GM12878 (cell line): ENCODE data around the gene LIG1. TPM values are rescaled to one million over a fixed set of nuclear protein-coding genes. Genes with fewer than 3 reads are reported as not detected.

Experiments
- ATAC-seq: fragments of 200-7000 bp; cut with Tn5 transposase; 3 replicates; pipeline ENCODE4 v1.9.1; 2020; ENCODE audit warnings: mild to moderate bottlenecking, moderate library complexity
- BruUV-seq: library from RNA; stranded (reverse); fragments of 400-500 nt; replicated peaks from 2 replicates; lab custom pipeline; 2021; lab: Mats Ljungman, UMichigan
- CTCF ChIA-PET: fragments of 300-600 bp; sonication (Branson Sonifier 250); formaldehyde crosslinking; extraction: SDS; loops from one replicate; lab custom pipeline; 2021; ENCODE audit warnings: inconsistent platforms; lab: Yijun Ruan, JAX
- POLR2A ChIA-PET: fragments of 350-600 bp; formaldehyde crosslinking; extraction: SDS; loops from one replicate; lab custom pipeline; 2021; ENCODE audit warnings: inconsistent platforms; lab: Charles Lee
- RAD21 ChIA-PET: fragments of 300-600 bp; sonication (Branson Sonifier 250); formaldehyde crosslinking; loops from one replicate; lab custom pipeline; 2023; ENCODE audit warnings: antibody characterized with exemption; ENCODE audit not compliant: unreplicated experiment; lab: Charles Lee
- SMC1A ChIA-PET: fragments of 300-600 bp; sonication (Branson Sonifier 250); formaldehyde crosslinking; loops from one replicate; lab custom pipeline; 2023; ENCODE audit not compliant: unreplicated experiment, uncharacterized antibody; lab: Charles Lee
- DNase-seq: peaks from one replicate; pipeline ENCODE4 v3.0.0-alpha.2; 2011; ENCODE audit warnings: low read depth, low spot score
- FAIRE-seq: peaks from 3 replicates; lab custom pipeline; 2011; peaks lifted over from hg19 to GRCh38; lab: Jason Lieb, UNC
- H2AFZ ChIP-seq: 2 replicates; pipeline ENCODE4 v1.6.0; 2011; ENCODE audit warnings: low read depth, low read length, control low read depth; ENCODE audit not compliant: control insufficient read depth
- H3K27ac ChIP-seq: 2 replicates; pipeline ENCODE4 v1.5.1; 2011; ENCODE audit warnings: control low read depth; ENCODE audit not compliant: control insufficient read depth, insufficient read depth
- H3K27me3 ChIP-seq, 2 experiments: replicated peaks in 1 of 2; 2 replicates each; pipeline versions ENCODE4 v1.6.0 to v1.6.1; 2011; ENCODE audit warnings: low read length in 1 of 2; ENCODE audit not compliant: control insufficient read depth in 2 of 2, insufficient read depth in 2 of 2
- H3K36me3 ChIP-seq, 2 experiments: 2 replicates each; pipeline ENCODE4 v1.5.1; 2011; ENCODE audit warnings: low read length in 1 of 2; ENCODE audit not compliant: control insufficient read depth in 2 of 2, insufficient read depth in 2 of 2
- H3K4me1 ChIP-seq: 2 replicates; pipeline ENCODE4 v1.6.1; 2011; ENCODE audit warnings: mild to moderate bottlenecking, low read length, moderate library complexity, mixed read lengths; ENCODE audit not compliant: control insufficient read depth, insufficient read depth
- H3K4me2 ChIP-seq: 2 replicates; pipeline ENCODE4 v1.6.0; 2011; ENCODE audit warnings: control low read depth; ENCODE audit not compliant: control insufficient read depth, insufficient read depth
- H3K4me3 ChIP-seq: fragments of 200-600 bp; sonication (generic); 2 replicates; pipeline ENCODE4 v1.5.1; 2016
- H3K79me2 ChIP-seq: 2 replicates; pipeline ENCODE4 v1.6.0; 2011; ENCODE audit warnings: low read length; ENCODE audit not compliant: control insufficient read depth, insufficient read depth
- H3K9ac ChIP-seq: 2 replicates; pipeline ENCODE4 v1.8.0; 2011; ENCODE audit warnings: low read length, control low read depth, mixed read lengths; ENCODE audit not compliant: control insufficient read depth, insufficient read depth
- H3K9me3 ChIP-seq: replicated peaks from 3 replicates; pipeline ENCODE4 v1.5.1; 2011; ENCODE audit warnings: mild to moderate bottlenecking, low read length; ENCODE audit not compliant: control insufficient read depth, insufficient read depth
- H4K20me1 ChIP-seq: 2 replicates; pipeline ENCODE4 v1.6.0; 2011; ENCODE audit not compliant: control insufficient read depth, insufficient read depth
- ATF7 ChIP-seq: fragments of 450-650 bp; IDR thresholded peaks from 2 replicates; pipeline ENCODE4 v1.6.1; 2016; ENCODE audit warnings: low read depth, mild to moderate bottlenecking
- BCL11A ChIP-seq: IDR thresholded peaks from 2 replicates; pipeline ENCODE4 v1.6.1; 2011; ENCODE audit warnings: low read depth, low read length
- BHLHE40 ChIP-seq, 2 experiments: fragments of 450-650 bp in 1 of 2; IDR thresholded peaks; 2 replicates each; pipeline ENCODE4 v1.6.1; 2011 to 2017; ENCODE audit warnings: low read depth in 2 of 2, borderline replicate concordance in 1 of 2, improper control_type of control experiment in 1 of 2, low read length in 1 of 2, mild to moderate bottlenecking in 1 of 2
- BRCA1 ChIP-seq: IDR thresholded peaks from 2 replicates; pipeline ENCODE4 v1.6.1; 2011; ENCODE audit warnings: low read depth, low read length, improper control_type of control experiment
- CHD2 ChIP-seq: IDR thresholded peaks from 2 replicates; pipeline ENCODE4 v1.6.1; 2011; ENCODE audit warnings: low read depth, low read length, improper control_type of control experiment, borderline replicate concordance
- CREB1 ChIP-seq: IDR thresholded peaks from 2 replicates; pipeline ENCODE4 v1.6.1; 2012; ENCODE audit warnings: low read depth, mild to moderate bottlenecking, inconsistent platforms
- CREM ChIP-seq: IDR thresholded peaks from 2 replicates; pipeline ENCODE4 v1.6.1; 2014; ENCODE audit warnings: antibody characterized with exemption, low read depth
- ESRRA ChIP-seq: IDR thresholded peaks from 2 replicates; pipeline ENCODE4 v1.6.1; 2012; ENCODE audit warnings: mild to moderate bottlenecking, low read length, improper control_type of control experiment
- HCFC1 ChIP-seq: fragments of 150-350 bp; IDR thresholded peaks from 2 replicates; pipeline ENCODE4 v1.6.1; 2014; ENCODE audit warnings: low read length
- MEF2B ChIP-seq: fragments of 450-650 bp; IDR thresholded peaks from 2 replicates; pipeline ENCODE4 v1.6.1; 2018; ENCODE audit warnings: mild to moderate bottlenecking, moderate library complexity; ENCODE audit not compliant: partially characterized antibody, poor library complexity, severe bottlenecking
- SIN3A ChIP-seq: IDR thresholded peaks from 2 replicates; pipeline ENCODE4 v1.6.1; 2012; ENCODE audit warnings: low read depth, low read length, improper control_type of control experiment
- STAT1 ChIP-seq: fragments of 450-650 bp; conservative IDR thresholded peaks from 2 replicates; pipeline ENCODE4 v1.6.1; 2014; ENCODE audit warnings: antibody characterized with exemption, mild to moderate bottlenecking
- WRNIP1 ChIP-seq: IDR thresholded peaks from 2 replicates; pipeline ENCODE4 v1.6.1; 2011; ENCODE audit warnings: low read depth, low read length, improper control_type of control experiment, borderline replicate concordance
- ZNF217 ChIP-seq: fragments of 450-650 bp; IDR thresholded peaks from 2 replicates; pipeline ENCODE4 v1.6.1; 2017; ENCODE audit warnings: antibody characterized with exemption, mild to moderate bottlenecking
- WGBS: methylation state at CpG from one replicate; pipeline ENCODE4 v1.1.6; 2016; ENCODE audit warnings: low lambda C conversion rate; ENCODE audit not compliant: insufficient replicate concordance, insufficient coverage; ENCODE audit errors: missing lambda C conversion rate; 5-methylcytosine and 5-hydroxymethylcytosine counted together
- in situ Hi-C: fragments of 300-500 bp; cut with MboI; formaldehyde crosslinking; loops from 9 replicates; pipeline ENCODE4 v1.14.3; 2018; ENCODE audit warnings: mixed read lengths
- intact Hi-C: fragments of 100-400 bp; cut with micrococcal nuclease; formaldehyde crosslinking; loops from one replicate; pipeline ENCODE4 v1.14.2; 2022; ENCODE audit not compliant: unreplicated experiment
- polyA plus RNA-seq, 11 experiments: library from polyadenylated mRNA; depleted of rRNA in 4 of 11; unstranded in 6 of 11; stranded (reverse) in 5 of 11; fragments of >200 nt; fragmentation: Nextera tagmentation in 4 of 11; fragmentation: Illumina TruSeq in 1 of 11; extraction: Ambion mirVana in 4 of 11; extraction: Trizol in 1 of 11; gene quantifications; 1 replicate in 1 of 11; 2 replicates in 10 of 11; pipeline versions ENCODE4 v1.2.1 to v1.2.3, GENCODE V29; 2011 to 2016; ENCODE audit warnings: inconsistent platforms in 2 of 11, missing spikeins in 2 of 11, low read depth in 1 of 11
- total RNA-seq, 4 experiments: library from RNA; depleted of rRNA in 3 of 4; stranded (reverse); fragments of >200 nt in 3 of 4; fragmentation: Illumina TruSeq in 1 of 4; extraction: Trizol in 1 of 4; gene quantifications; 2 replicates each; pipeline versions ENCODE4 v1.2.1 to v1.2.3, GENCODE V29; 2013 to 2021
- TF ChIP-seq, protein P1 (sequence below): IDR thresholded peaks from 2 replicates; pipeline ENCODE4 v1.6.1; 2011; ENCODE audit warnings: borderline replicate concordance, low read depth, mild to moderate bottlenecking, moderate library complexity, low read length; ENCODE audit not compliant: insufficient read depth, poor library complexity, severe bottlenecking
- TF ChIP-seq, protein P2 (sequence below): fragments of 450-650 bp; formaldehyde crosslinking; IDR thresholded peaks from 2 replicates; pipeline ENCODE4 v1.4.0; 2022; ENCODE audit warnings: mild to moderate bottlenecking, moderate library complexity
- TF ChIP-seq, protein P3 (sequence below): fragments of 450-650 bp; IDR thresholded peaks from 2 replicates; pipeline ENCODE4 v1.6.1; 2017; ENCODE audit warnings: antibody characterized with exemption, mild to moderate bottlenecking, moderate library complexity

Gene LIG1
- total and polyA plus RNA-seq, 10 of the 15 experiments (the other 5 are each of a cell fraction or from before 2014, with no cell fraction given): 7.8 to 117 (median 73.7) TPM

DNA sequence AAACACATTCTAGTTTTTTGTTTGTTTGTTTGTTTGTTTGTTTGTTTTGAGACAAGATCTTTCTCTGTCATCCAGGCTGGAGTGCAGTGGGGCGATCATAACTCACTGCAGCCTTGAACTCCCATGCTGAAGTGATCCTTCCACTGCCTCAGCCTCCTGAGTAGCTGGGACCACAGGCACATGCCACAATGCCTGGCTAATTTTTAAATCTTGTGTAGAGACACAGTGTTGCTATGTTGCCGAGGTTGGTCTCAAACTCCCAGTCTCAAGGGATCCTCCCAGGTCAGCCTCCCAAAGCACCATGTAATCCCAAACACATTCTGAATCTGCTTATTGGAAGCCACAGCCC lies 75.3 kb downstream of the LIG1 start:
- H3K9me3 ChIP-seq: peaks cover 5% of the 10 kb centered on the region; the same call in 2 of the 3 replicates
- no peaks in the 10 kb centered on the region for H3K79me2 ChIP-seq
- in situ Hi-C loops: no loop called here
- H3K4me1 ChIP-seq: no peaks in the 10 kb centered on the region; the same call in 1 of the 2 replicates
- ATAC-seq (no peak; the same call in 2 of the 3 replicates), FAIRE-seq (peak; percentile 23), DNase-seq (no peak)
- no TSS peak for BruUV-seq
- ChIA-PET POLR2A (no interaction called here), RAD21 (no interaction called here), CTCF (interaction anchor here (1.0 to 1.2 kb wide), 2 partner anchors 9 to 59 kb away, joined by 3 to 5 read pairs; no protein-coding TSS in a partner anchor), SMC1A (no interaction called here)
- TF ChIP-seq ZNF217 (no peak), CREM (no peak), MEF2B (no peak), STAT1 (no peak), SIN3A (no peak), CHD2 (no peak), BCL11A (no peak), HCFC1 (no peak), ATF7 (no peak), BRCA1 (no peak), WRNIP1 (no peak), BHLHE40 (IDR thresholded peaks at IDR 0.05; ENCODE audit: borderline replicate concordance in 1 of 2, low read depth in 2 of 2, low read length in 1 of 2) (no peak), ESRRA (no peak), CREB1 (no peak)
- TF ChIP-seq, protein P1, sequence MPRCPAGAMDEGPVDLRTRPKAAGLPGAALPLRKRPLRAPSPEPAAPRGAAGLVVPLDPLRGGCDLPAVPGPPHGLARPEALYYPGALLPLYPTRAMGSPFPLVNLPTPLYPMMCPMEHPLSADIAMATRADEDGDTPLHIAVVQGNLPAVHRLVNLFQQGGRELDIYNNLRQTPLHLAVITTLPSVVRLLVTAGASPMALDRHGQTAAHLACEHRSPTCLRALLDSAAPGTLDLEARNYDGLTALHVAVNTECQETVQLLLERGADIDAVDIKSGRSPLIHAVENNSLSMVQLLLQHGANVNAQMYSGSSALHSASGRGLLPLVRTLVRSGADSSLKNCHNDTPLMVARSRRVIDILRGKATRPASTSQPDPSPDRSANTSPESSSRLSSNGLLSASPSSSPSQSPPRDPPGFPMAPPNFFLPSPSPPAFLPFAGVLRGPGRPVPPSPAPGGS: no peak
- TF ChIP-seq, protein P2, sequence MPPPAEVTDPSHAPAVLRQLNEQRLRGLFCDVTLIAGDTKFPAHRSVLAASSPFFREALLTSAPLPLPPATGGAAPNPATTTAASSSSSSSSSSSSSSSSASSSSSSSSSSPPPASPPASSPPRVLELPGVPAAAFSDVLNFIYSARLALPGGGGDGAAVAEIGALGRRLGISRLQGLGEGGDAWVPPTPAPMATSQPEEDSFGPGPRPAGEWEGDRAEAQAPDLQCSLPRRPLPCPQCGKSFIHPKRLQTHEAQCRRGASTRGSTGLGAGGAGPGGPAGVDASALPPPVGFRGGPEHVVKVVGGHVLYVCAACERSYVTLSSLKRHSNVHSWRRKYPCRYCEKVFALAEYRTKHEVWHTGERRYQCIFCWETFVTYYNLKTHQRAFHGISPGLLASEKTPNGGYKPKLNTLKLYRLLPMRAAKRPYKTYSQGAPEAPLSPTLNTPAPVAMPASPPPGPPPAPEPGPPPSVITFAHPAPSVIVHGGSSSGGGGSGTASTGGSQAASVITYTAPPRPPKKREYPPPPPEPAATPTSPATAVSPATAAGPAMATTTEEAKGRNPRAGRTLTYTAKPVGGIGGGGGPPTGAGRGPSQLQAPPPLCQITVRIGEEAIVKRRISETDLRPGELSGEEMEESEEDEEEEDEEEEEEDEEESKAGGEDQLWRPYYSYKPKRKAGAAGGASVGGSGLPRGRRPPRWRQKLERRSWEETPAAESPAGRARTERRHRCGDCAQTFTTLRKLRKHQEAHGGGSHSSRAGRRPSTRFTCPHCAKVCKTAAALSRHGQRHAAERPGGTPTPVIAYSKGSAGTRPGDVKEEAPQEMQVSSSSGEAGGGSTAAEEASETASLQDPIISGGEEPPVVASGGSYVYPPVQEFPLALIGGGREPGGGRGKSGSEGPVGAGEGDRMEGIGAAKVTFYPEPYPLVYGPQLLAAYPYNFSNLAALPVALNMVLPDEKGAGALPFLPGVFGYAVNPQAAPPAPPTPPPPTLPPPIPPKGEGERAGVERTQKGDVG (CRISPR knock-in tag): no peak
- TF ChIP-seq, protein P3, sequence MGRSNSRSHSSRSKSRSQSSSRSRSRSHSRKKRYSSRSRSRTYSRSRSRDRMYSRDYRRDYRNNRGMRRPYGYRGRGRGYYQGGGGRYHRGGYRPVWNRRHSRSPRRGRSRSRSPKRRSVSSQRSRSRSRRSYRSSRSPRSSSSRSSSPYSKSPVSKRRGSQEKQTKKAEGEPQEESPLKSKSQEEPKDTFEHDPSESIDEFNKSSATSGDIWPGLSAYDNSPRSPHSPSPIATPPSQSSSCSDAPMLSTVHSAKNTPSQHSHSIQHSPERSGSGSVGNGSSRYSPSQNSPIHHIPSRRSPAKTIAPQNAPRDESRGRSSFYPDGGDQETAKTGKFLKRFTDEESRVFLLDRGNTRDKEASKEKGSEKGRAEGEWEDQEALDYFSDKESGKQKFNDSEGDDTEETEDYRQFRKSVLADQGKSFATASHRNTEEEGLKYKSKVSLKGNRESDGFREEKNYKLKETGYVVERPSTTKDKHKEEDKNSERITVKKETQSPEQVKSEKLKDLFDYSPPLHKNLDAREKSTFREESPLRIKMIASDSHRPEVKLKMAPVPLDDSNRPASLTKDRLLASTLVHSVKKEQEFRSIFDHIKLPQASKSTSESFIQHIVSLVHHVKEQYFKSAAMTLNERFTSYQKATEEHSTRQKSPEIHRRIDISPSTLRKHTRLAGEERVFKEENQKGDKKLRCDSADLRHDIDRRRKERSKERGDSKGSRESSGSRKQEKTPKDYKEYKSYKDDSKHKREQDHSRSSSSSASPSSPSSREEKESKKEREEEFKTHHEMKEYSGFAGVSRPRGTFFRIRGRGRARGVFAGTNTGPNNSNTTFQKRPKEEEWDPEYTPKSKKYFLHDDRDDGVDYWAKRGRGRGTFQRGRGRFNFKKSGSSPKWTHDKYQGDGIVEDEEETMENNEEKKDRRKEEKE: no peak
- H4K20me1 ChIP-seq: no peaks in the 10 kb centered on the region
- no peak overlapping the region for H2AFZ ChIP-seq
- H3K4me2 ChIP-seq: no peak overlapping the region
- H3K9ac ChIP-seq: no peak overlapping the region
- H3K27ac ChIP-seq: no peak overlapping the region
- intact Hi-C loops: no loop called here
- no peaks in the 10 kb centered on the region for H3K27me3 ChIP-seq
- H3K36me3 ChIP-seq: no peaks in the 10 kb centered on the region
- no peak overlapping the region for H3K4me3 ChIP-seq
- WGBS: 29% methylated on average over 2 of the region's 2 CpGs
